BLaER1 (cell line): ENCODE results near the gene MMEL1.

Experiments
- H3K27ac ChIP-seq: shearing (Covaris generic); formaldehyde crosslinking; 2 replicates; pipeline ENCODE4 v1.8.1; 2022
- H3K27me3 ChIP-seq: shearing (Covaris generic); formaldehyde crosslinking; 2 replicates; pipeline ENCODE4 v1.8.1; 2022
- H3K36me3 ChIP-seq: shearing (Covaris generic); formaldehyde crosslinking; 2 replicates; pipeline ENCODE4 v1.8.1; 2022
- H3K4me1 ChIP-seq: shearing (Covaris generic); formaldehyde crosslinking; 2 replicates; pipeline ENCODE4 v1.8.1; 2022
- H3K4me2 ChIP-seq: shearing (Covaris generic); formaldehyde crosslinking; 2 replicates; pipeline ENCODE4 v1.8.1; 2022
- H3K4me3 ChIP-seq: shearing (Covaris generic); formaldehyde crosslinking; 2 replicates; pipeline ENCODE4 v1.8.1; 2022
- H3K9ac ChIP-seq: shearing (Covaris generic); formaldehyde crosslinking; 2 replicates; pipeline ENCODE4 v1.8.1; 2022
- H3K9me3 ChIP-seq: shearing (Covaris generic); formaldehyde crosslinking; 2 replicates; pipeline ENCODE4 v1.8.1; 2022
- H4K20me1 ChIP-seq: shearing (Covaris generic); formaldehyde crosslinking; 2 replicates; pipeline ENCODE4 v1.8.1; 2022
- Cebpa-rat ChIP-seq: shearing (Covaris generic); IDR thresholded peaks from 2 replicates; pipeline ENCODE4 v1.8.1; 2022

The MMEL1 gene

GRCh38 chr1:2590233-2591141 lies 42.3 kb downstream of the MMEL1 start:
- peaks cover 9% of the 10 kb centered on the region for H3K36me3 ChIP-seq
- H3K4me3 ChIP-seq = no peak overlapping the region
- H4K20me1 ChIP-seq = peaks cover 20% of the 10 kb centered on the region
- TF ChIP-seq Cebpa-rat = no peak
- no peak overlapping the region for H3K27ac ChIP-seq
- no peak overlapping the region for H3K4me2 ChIP-seq
- no peaks in the 10 kb centered on the region for H3K9me3 ChIP-seq
- H3K4me1 ChIP-seq = peaks cover 56% of the 10 kb centered on the region
- peaks cover 3% of the 10 kb centered on the region; the same call in 1 of the 2 replicates for H3K27me3 ChIP-seq
- no peak overlapping the region for H3K9ac ChIP-seq

GRCh38 chr1:2589431-2590232 lies 43.2 kb downstream of the MMEL1 start:
- Histone ChIP-seq H3K4me2 (peak overlapping the region; percentile 99), H3K27me3 (peaks cover 3% of the 10 kb centered on the region; the same call in 1 of the 2 replicates), H3K4me1 (peaks cover 63% of the 10 kb centered on the region), H3K9ac (no peak overlapping the region), H3K27ac (no peak overlapping the region), H3K36me3 (peaks cover 9% of the 10 kb centered on the region), H3K9me3 (no peaks in the 10 kb centered on the region), H4K20me1 (peaks cover 20% of the 10 kb centered on the region), H3K4me3 (no peak overlapping the region)
- TF ChIP-seq Cebpa-rat = no peak

- peaks cover 9% of the 10 kb centered on the region for H3K36me3 ChIP-seq
- no peak overlapping the region for H3K27ac ChIP-seq
- peaks cover 3% of the 10 kb centered on the region; the same call in 1 of the 2 replicates for H3K27me3 ChIP-seq
- no peaks in the 10 kb centered on the region for H3K9me3 ChIP-seq
- TF ChIP-seq Cebpa-rat = no peak
- no peak overlapping the region for H3K4me3 ChIP-seq
- H3K4me1 ChIP-seq = peaks cover 63% of the 10 kb centered on the region
- H3K4me2 ChIP-seq = peak overlapping the region; percentile 99
- H4K20me1 ChIP-seq = peaks cover 20% of the 10 kb centered on the region
- 0 out of 2 replicates have a peak overlapping the region, but pooled peaks have one; percentile 34 for H3K9ac ChIP-seq
Observed at GRCh38 chr1:2588661-2589430, 44.0 kb downstream of the MMEL1 start.

- Histone ChIP-seq H3K4me3 (peak overlapping the region; percentile 77), H3K4me1 (peaks cover 63% of the 10 kb centered on the region), H3K27ac (no peak overlapping the region), H3K9me3 (no peaks in the 10 kb centered on the region), H4K20me1 (peaks cover 20% of the 10 kb centered on the region), H3K9ac (0 out of 2 replicates have a peak overlapping the region, but pooled peaks have one; percentile 34), H3K4me2 (peak overlapping the region; percentile 99), H3K36me3 (peaks cover 9% of the 10 kb centered on the region), H3K27me3 (peaks cover 3% of the 10 kb centered on the region; the same call in 1 of the 2 replicates)
- TF ChIP-seq Cebpa-rat = no peak
Observed at GRCh38 chr1:2587860-2588571, 44.8 kb downstream of the MMEL1 start.

GRCh38 chr1:2587071-2587859 lies 45.6 kb downstream of the MMEL1 start:
- peaks cover 9% of the 10 kb centered on the region for H3K36me3 ChIP-seq
- peak overlapping the region; percentile 99 for H3K4me2 ChIP-seq
- peak overlapping the region; percentile 51 for H3K27ac ChIP-seq
- peaks cover 20% of the 10 kb centered on the region for H4K20me1 ChIP-seq
- H3K9me3 ChIP-seq = no peaks in the 10 kb centered on the region
- peak overlapping the region; percentile 77 for H3K4me3 ChIP-seq
- TF ChIP-seq Cebpa-rat = no peak
- H3K27me3 ChIP-seq = peaks cover 3% of the 10 kb centered on the region; the same call in 1 of the 2 replicates
- peaks cover 65% of the 10 kb centered on the region for H3K4me1 ChIP-seq
- peak overlapping the region; percentile 78 for H3K9ac ChIP-seq

GRCh38 chr1:2586154-2587070 lies 46.4 kb downstream of the MMEL1 start, which contains the start of gene PRXL2B:
PRXL2B (plus strand) TSS chr1:2586777; CDS start chr1:2586886, 109 bp downstream.
- TF ChIP-seq Cebpa-rat = no peak
- Histone ChIP-seq H3K4me2 (peak within 1 kb of the TSS; percentile 99), H3K36me3 (peaks cover 9% of the 10 kb centered on the region), H4K20me1 (peaks cover 20% of the 10 kb centered on the region), H3K27ac (peak within 1 kb of the TSS; percentile 98), H3K4me3 (peak within 1 kb of the TSS; percentile 77), H3K27me3 (peaks cover 3% of the 10 kb centered on the region; the same call in 1 of the 2 replicates), H3K9me3 (no peaks in the 10 kb centered on the region), H3K4me1 (peaks cover 68% of the 10 kb centered on the region), H3K9ac (peak within 1 kb of the TSS; percentile 88)

GRCh38 chr1:2585318-2586092 lies 47.3 kb downstream of the MMEL1 start:
- no peak for TF ChIP-seq Cebpa-rat
- Histone ChIP-seq H4K20me1 (peaks cover 20% of the 10 kb centered on the region), H3K4me1 (peaks cover 77% of the 10 kb centered on the region)

More at GRCh38 chr1:2585318-2586092, 47.3 kb downstream of the MMEL1 start:
- peak overlapping the region; percentile 77 for H3K4me3 ChIP-seq
- H3K9ac ChIP-seq = peak overlapping the region; percentile 88
- H3K9me3 ChIP-seq = no peaks in the 10 kb centered on the region
- H3K4me2 ChIP-seq = peak overlapping the region; percentile 98
- peak overlapping the region; percentile 98 for H3K27ac ChIP-seq
- H3K36me3 ChIP-seq = peaks cover 9% of the 10 kb centered on the region
- peaks cover 3% of the 10 kb centered on the region; the same call in 1 of the 2 replicates for H3K27me3 ChIP-seq
